ENCODE results near the gene IPCEF1. TPM values are rescaled to one million over a fixed set of nuclear protein-coding genes. Genes with fewer than 3 reads are reported as not detected.

IPCEF1 gene
- polyA plus RNA-seq, 1 donor (not counting 4 experiments of a cell fraction or from before 2014, with no cell fraction given), result 0.21 TPM

- Histone ChIP-seq H3K9me3 (ENCODE audit: control insufficient read depth, low read depth, low read length) (no peaks in the 10 kb centered on the region), H3K27me3 (ENCODE audit: control insufficient read depth, extremely low read depth, insufficient read depth, low read length) (no peaks in the 10 kb centered on the region), H3K9ac (ENCODE audit: control insufficient read depth, extremely low read depth, insufficient read depth, low read length) (no peak overlapping the region), H3K36me3 (ENCODE audit: control insufficient read depth in 2 of 2, extremely low read depth in 1 of 2, insufficient read depth in 2 of 2, low read length in 2 of 2) (no peaks in the 10 kb centered on the region), H2AFZ (ENCODE audit: control insufficient read depth, low read length) (no peak overlapping the region), H3K27ac (ENCODE audit: control insufficient read depth, insufficient read depth, low read length) (no peak overlapping the region), H3K4me3 (ENCODE audit: control insufficient read depth in 2 of 3, extremely low read depth in 1 of 3, insufficient read depth in 2 of 3, low read depth in 1 of 3, low read length in 3 of 3) (no peak overlapping the region), H4K20me1 (ENCODE audit: control insufficient read depth, extremely low read depth, insufficient read depth, low read length) (no peaks in the 10 kb centered on the region), H3K4me1 (ENCODE audit: control insufficient read depth, extremely low read depth, insufficient read depth, low read length) (peaks cover 7% of the 10 kb centered on the region), H3K4me2 (ENCODE audit: control insufficient read depth, extremely low read depth, insufficient read depth, low read depth, low read length) (no peak overlapping the region), H3K9me1 (ENCODE audit: control insufficient read depth, extremely low read depth, insufficient read depth, low read length) (no peaks in the 10 kb centered on the region), H3K79me2 (ENCODE audit: control insufficient read depth, insufficient read depth, low read length) (no peaks in the 10 kb centered on the region)
- FAIRE-seq, result no peak
- TF ChIP-seq CTCF (optimal IDR thresholded peaks at IDR 0.05 in 1 of 3, IDR thresholded peaks at IDR 0.05 in 1 of 3, conservative IDR thresholded peaks at IDR 0.05 in 1 of 3; ENCODE audit: extremely low read depth in 1 of 3, insufficient read depth in 2 of 3, low read length in 3 of 3), result no peak
- TF ChIP-seq EZH2 (IDR thresholded peaks at IDR 0.05; ENCODE audit: low read length), result no peak
- no peak for DNase-seq (ENCODE audit: low read depth, low spot score)
- dilution Hi-C loops (cut with MboI; ENCODE audit: extremely low pct_ligation_motif_present, low sequenced_read_pairs), result no loop called here
These were observed 250.4 kb downstream of the IPCEF1 start for GRCh38 chr6:154106251-154106650.

Other genes with a start within 250 kb of the IPCEF1 start
- gene CNKSR3, start 153.9 kb upstream of the IPCEF1 start, polyA plus RNA-seq, result 0.84 to 2.0 TPM (median 1.9 TPM) in 3 replicates

Data from keratinocyte (primary cell).